Measurements from ENCODE around the gene CLRN3.

Gene CLRN3

GRCh38 chr10:127920306-127921074, 27.7 kb upstream of the CLRN3 start:
- H3K27ac ChIP-seq, result peak overlapping the region in 15 of 21 experiments; percentile 3 to 77 (median 43)

GRCh38 chr10:127919418-127920271, 26.9 kb upstream of the CLRN3 start:
- Histone ChIP-seq H3K4me3 (no peak overlapping the region), H3K27ac (peak overlapping the region in 15 of 21 experiments; percentile 3 to 77 (median 43))

More at GRCh38 chr10:127920306-127921074, 27.7 kb upstream of the CLRN3 start:
- no peak overlapping the region for H3K4me3 ChIP-seq

DNA sequence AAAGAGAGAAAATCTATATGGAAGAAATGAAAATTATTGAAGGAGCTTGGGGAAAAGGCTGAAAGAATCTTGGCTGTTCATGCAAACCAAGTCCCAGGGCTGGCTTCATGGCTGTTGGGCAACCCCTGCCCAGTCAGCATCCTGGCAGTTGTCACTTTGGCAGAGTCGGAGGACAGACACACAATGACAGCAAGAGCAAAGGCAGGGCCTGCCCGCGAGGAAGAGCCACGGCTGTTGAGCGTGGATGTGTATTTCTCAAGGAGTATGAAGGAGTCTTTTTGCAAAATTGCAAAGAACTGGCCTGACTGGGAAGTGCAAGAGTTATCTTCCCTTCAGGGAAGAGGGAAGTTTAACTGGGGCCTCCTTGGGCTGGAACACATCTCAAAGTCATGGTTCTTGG, 25.8 kb upstream of the CLRN3 start:
- H3K27ac ChIP-seq, result peak overlapping the region in 4 of 21 experiments; percentile 26 to 46 (median 28)
- no peak overlapping the region for H3K4me3 ChIP-seq

DNA sequence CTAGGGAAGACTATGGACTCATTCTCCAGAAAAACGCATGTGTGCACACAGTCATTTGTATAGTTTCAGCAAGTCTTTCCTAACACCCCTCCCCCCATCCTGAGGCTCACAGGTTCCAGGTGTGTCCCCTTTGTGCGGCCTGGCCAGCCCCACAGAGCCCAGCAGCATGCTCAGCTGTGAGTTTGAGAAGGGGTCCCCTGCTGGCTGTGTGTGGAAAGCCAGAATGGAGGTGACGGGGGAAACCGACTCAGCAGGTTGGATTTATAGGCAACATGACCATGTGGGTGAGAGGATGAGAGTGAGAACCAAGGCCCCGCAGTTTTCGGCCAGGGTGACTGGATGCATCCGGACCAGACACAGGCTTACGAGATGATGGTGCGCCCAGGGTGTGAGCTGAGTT, 24.1 kb upstream of the CLRN3 start:
- Histone ChIP-seq H3K4me3 (no peak overlapping the region), H3K27ac (no peak overlapping the region)

DNA sequence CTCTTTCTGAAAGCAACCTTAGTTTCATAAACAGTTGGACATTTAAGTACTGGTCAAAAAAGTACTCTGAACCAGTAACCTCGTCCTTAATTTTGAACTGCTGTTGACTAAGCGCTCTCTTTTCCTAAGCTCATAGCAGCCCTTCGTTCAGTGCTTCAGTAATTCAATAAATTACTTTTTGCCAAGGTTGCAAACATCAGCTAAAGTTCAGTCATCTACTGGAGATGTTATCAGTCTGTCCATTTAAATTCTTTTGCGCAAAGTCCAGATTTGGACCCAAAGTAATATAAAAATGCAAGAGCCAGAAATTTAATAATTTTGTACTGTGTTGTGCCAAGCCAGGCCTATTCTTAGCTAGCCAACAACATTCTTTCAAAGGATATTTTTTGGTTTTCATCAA, 22.6 kb upstream of the CLRN3 start:
- Histone ChIP-seq H3K4me3 (no peak overlapping the region), H3K27ac (no peak overlapping the region)

GRCh38 chr10:127913368-127913759, 20.6 kb upstream of the CLRN3 start:
- Histone ChIP-seq H3K27ac (peak overlapping the region in 4 of 21 experiments; percentile 11 to 48 (median 20)), H3K4me3 (no peak overlapping the region)

DNA sequence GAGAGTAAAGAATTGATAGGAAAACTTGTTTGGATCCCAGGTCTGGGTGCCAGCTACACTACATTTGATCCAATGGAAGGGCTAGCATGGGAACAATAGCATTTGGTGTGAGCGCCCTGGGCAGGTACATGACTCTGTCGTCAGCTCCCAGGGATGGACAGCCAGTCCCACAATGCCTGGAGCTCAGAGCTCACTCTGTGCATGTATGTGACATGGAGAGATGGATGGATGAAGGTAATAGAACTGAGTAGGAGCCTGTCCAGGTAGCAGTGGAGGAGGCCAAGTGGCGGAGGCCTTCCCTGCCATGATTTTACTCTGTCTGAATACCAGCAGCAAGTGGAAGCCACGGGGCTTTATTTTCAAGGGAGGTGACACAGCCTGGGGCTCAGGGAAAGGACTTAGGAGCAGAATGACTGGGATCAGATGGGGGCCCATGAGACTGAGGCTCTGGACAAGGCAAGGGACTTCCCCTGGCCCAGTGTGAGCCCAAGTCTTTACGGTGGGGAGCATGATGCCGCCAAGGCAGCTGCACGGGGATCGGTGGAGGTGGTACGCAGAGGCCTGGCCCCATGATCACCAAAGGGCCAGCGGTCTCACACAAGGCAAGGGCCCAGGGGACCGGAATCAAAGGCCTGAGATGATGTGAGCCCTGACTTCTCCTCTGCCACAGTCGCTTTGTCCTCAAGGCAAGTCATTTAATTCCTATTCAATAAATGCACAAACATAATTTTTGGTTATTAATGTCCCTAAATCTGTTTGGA, 20.0 kb upstream of the CLRN3 start:
- H3K4me3 ChIP-seq, result no peak overlapping the region
- H3K27ac ChIP-seq, result peak overlapping the region in 8 of 21 experiments; percentile 6 to 67 (median 28)

DNA sequence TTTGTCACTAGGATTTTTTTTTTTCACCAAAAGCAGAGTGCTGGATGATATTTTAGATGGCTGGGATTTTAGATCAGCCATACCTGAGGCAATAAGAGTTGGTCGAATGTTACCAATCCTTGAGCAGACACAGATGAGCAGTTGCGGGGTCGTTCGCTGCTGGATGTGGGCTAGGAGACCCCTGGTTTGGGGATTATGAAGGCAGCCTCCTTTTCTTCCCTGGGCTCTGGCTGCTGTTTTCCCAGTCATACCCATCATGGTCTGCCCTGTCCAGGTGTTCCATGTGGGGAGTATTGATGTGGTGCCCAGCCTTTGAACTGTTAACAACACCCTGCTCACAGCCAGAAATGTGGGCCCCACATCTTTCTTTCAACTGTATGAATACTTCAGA, 19.1 kb upstream of the CLRN3 start:
- H3K4me3 ChIP-seq, result no peak overlapping the region
- H3K27ac ChIP-seq, result no peak overlapping the region

- no peak overlapping the region for H3K27ac ChIP-seq
- no peak overlapping the region for H3K4me3 ChIP-seq
These were observed 18.6 kb upstream of the CLRN3 start for GRCh38 chr10:127911218-127911866.

GRCh38 chr10:127910464-127910770, 17.7 kb upstream of the CLRN3 start:
- H3K27ac ChIP-seq, result peak overlapping the region in 1 of 21 experiments; percentile 37

GRCh38 chr10:127909716-127910463, 17.1 kb upstream of the CLRN3 start:
- Histone ChIP-seq H3K4me3 (no peak overlapping the region), H3K27ac (peak overlapping the region in 4 of 21 experiments; percentile 11 to 44 (median 38))

More at GRCh38 chr10:127910464-127910770, 17.7 kb upstream of the CLRN3 start:
- no peak overlapping the region for H3K4me3 ChIP-seq

DNA sequence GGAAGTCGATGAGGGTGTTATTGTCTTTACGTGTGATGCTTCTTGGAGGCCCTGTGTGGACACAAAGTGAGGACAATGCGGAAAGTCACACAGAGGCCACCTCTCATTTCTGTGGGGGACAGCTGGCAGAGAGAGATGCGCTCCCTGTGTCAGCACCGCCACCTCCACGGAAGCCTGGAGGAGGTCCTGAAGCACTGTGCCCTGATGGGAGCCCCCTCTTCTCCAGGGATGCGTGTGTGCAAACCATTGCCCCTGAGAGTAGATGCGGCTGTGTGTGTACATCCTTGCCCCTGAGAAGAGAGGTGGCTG, 16.2 kb upstream of the CLRN3 start:
- peak overlapping the region in 4 of 21 experiments; percentile 26 to 56 (median 42) for H3K27ac ChIP-seq
- no peak overlapping the region for H3K4me3 ChIP-seq

- peak overlapping the region in 9 of 21 experiments; percentile 26 to 88 (median 80) for H3K27ac ChIP-seq
- peak overlapping the region; percentile 39 to 67 (median 64) for H3K4me3 ChIP-seq
These were observed 15.6 kb upstream of the CLRN3 start for GRCh38 chr10:127908106-127908958.

DNA sequence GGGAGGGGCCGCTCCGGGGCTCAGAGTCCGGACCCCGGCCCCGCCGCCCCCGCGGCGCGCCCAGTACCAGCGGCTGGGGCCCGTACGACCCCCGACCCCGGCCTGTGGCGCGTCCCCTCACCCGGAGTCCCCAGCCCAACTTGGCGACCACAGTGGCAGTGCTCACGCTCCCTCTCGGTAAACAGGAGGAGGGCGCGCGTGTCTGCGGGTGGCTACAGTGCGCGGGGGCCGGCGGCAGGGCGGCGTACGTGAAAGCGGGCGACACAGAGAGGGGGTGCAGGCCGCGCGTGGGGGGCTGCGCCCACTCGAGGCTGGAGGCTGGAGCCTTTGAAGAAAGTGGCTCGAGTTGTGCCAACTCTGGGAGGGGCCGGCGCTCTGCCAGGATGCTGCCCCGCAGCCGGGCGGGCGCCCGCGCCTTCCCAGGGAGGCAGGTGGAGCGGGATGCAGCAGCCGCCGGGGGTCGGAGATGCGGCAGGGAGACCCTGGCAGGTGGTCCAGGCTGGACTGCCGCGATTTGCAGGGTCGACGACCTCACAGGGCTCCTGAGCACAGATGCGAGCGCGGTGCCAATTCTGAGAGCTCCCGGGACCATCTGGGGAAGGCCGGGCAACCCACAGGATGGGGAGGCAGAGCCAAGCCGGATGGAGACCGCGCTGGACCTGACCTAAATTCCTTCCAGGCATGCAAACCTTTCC, 14.8 kb upstream of the CLRN3 start:
- Histone ChIP-seq H3K4me3 (peak overlapping the region; percentile 39 to 67 (median 64)), H3K27ac (peak overlapping the region; percentile 52 to 90 (median 81))

DNA sequence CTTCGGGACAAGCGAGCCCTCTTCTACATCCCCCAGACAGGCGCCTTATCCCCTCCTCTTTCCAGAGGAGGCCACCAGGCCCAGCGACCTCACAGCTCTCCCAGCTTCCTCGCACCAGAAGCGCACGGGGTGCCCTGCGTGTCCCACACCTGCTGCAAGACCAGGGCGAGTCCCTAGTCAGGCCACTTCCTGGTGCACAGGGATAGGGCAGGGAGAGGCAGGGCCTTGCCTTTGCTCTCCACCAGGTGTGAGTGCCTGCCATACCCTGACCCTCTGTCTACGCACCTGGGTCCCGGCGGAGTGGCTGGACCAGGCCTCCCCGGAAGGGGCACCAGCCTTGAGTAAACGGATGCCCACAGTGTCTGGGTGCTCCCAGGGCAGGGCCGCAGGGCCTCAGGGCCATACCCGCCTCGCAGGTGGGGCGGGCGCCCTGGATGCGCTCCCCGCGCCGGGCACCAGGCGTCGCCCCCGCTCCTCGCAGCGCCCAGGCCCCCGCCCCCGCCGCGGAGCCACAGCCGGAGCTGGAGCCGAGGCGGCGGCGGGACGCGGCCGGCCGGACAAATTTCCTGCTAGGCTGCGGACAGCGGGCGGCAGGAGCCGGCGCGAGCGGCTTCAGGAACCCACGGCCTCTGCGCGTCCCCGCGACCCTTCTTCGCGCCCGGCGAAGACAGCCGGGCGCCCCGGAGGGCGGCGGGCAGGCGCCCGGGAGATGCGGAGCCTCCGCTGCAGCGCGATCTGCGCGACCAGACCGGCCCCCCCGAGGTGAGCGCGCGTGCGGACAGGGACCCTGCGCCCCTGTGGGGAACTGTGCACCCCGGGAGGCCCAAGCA, 14.0 kb upstream of the CLRN3 start, which contains the start of gene PTPRE:
Gene PTPRE, plus strand, starts transcription at position 556 of the 830 bp plus-strand sequence. CDS start 133,779 bp downstream, outside the sequence.
- Histone ChIP-seq H3K27ac (peak within 1 kb of the TSS; percentile 52 to 90 (median 81)), H3K4me3 (peak within 1 kb of the TSS; percentile 39 to 67 (median 64))

GRCh38 chr10:127905848-127906261, 13.1 kb upstream of the CLRN3 start:
- H3K27ac ChIP-seq, result no peak overlapping the region

More at GRCh38 chr10:127905848-127906261, 13.1 kb upstream of the CLRN3 start:
- H3K4me3 ChIP-seq, result no peak overlapping the region

Data from skin epidermis (tissue), 12 donors.